AG09309 (cell line): ENCODE data around the gene HP.
A peak's percentile ranks its signal among the peaks of the same experiment; 100 is the strongest.

Experiments
- DNase-seq: peaks from one replicate; pipeline ENCODE4 v3.0.0-alpha.2; 2010; ENCODE audit warnings: low read depth
- H3K4me3 ChIP-seq: 2 replicates; pipeline ENCODE4 v1.5.1; 2011; ENCODE audit warnings: mild to moderate bottlenecking, low read depth, low read length, moderate library complexity; ENCODE audit not compliant: control insufficient read depth
- TF ChIP-seq, protein P1 (sequence below): IDR thresholded peaks from 2 replicates; pipeline ENCODE4 v1.5.1; 2011; ENCODE audit warnings: mild to moderate bottlenecking, low read depth, low read length, inconsistent platforms; ENCODE audit not compliant: insufficient read depth, control insufficient read depth; ENCODE audit errors: missing control alignments

Gene HP

DNA sequence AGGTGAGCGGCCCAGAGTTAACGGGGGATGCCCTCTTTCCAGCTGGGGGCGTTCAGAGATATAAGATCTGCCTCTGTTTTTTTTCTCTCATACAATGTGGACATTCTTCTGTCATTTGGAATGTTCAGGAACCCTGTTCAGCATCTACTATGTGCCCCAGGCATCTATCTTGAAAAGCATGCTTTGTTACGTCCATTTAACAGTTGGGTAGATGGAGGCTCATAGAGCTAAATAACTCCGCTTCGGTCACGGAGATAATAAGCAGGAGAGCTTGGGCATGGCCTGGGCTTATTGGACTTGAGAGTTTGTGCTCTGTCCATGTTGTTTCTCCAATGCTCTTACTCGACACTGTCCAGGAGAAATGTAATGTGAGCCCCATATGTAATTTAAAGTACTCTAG lies 39.6 kb upstream of the HP start:
- DNase-seq: no peak
- TF ChIP-seq, protein P1, sequence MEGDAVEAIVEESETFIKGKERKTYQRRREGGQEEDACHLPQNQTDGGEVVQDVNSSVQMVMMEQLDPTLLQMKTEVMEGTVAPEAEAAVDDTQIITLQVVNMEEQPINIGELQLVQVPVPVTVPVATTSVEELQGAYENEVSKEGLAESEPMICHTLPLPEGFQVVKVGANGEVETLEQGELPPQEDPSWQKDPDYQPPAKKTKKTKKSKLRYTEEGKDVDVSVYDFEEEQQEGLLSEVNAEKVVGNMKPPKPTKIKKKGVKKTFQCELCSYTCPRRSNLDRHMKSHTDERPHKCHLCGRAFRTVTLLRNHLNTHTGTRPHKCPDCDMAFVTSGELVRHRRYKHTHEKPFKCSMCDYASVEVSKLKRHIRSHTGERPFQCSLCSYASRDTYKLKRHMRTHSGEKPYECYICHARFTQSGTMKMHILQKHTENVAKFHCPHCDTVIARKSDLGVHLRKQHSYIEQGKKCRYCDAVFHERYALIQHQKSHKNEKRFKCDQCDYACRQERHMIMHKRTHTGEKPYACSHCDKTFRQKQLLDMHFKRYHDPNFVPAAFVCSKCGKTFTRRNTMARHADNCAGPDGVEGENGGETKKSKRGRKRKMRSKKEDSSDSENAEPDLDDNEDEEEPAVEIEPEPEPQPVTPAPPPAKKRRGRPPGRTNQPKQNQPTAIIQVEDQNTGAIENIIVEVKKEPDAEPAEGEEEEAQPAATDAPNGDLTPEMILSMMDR: no peak

DNA sequence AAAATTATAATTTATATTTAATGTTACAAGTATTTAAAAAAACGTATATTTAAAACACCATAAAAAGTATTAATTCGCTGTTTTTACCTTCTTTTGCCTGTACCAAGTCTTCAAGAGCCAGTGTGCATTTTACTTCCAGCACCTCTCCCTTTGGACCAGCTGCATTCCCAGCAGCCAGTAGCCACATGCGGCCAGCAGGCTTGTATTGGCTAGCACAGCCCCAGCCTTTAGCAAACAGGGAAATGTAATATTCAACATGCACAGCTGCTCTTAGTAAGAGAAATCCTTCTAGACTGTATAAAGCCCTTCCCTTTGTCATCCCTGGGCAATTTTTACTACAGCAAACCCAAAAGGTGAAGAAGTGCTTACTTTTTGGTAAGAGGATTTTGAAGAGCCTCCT lies 39.2 kb upstream of the HP start:
- H3K4me3 ChIP-seq: no peak overlapping the region

More for the DNA sequence above, 39.6 kb upstream of the HP start:
- H3K4me3 ChIP-seq: no peak overlapping the region

DNA sequence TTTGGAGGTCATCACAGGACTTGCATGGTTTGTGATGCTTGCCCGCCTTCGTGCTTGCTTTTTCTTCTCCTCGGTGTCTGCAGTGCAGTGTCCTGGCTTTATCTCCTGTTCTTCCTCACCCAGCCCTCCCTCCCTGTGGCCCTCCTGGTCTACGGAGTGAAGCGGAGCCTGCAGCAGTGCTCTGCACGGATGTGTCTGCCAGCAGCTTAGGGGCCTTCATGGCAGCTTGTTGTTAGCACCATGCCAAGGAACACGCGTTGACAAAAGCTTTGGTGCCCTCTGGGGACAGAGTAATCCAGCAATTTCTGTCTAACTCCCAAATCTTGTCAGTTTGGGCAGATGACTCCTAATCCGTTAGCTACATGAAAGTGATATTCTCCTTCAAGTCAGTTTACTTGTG lies 35.8 kb upstream of the HP start:
- no peak for DNase-seq
- H3K4me3 ChIP-seq: no peak overlapping the region
- TF ChIP-seq, protein P1: no peak

More for the DNA sequence above, 39.2 kb upstream of the HP start:
- TF ChIP-seq, protein P1: no peak
- no peak for DNase-seq

DNA sequence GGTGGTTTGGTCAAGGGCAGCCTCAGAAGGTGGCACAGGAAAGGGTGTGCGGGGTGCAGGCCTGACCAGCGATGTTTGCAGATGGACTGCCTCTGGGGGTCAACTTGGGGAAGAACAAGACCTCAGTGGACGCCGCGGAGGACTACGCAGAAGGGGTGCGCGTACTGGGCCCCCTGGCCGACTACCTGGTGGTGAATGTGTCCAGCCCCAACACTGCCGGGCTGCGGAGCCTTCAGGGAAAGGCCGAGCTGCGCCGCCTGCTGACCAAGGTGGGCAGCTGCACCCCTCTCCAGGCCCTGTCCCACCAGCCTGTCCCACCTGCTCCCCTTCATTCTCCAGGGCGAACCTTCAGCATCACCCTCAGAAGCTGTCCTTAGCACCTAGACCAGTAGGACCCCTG lies 33.3 kb upstream of the HP start:
- no peak for DNase-seq
- no peak overlapping the region for H3K4me3 ChIP-seq
- TF ChIP-seq, protein P1: peak; percentile 25

DNA sequence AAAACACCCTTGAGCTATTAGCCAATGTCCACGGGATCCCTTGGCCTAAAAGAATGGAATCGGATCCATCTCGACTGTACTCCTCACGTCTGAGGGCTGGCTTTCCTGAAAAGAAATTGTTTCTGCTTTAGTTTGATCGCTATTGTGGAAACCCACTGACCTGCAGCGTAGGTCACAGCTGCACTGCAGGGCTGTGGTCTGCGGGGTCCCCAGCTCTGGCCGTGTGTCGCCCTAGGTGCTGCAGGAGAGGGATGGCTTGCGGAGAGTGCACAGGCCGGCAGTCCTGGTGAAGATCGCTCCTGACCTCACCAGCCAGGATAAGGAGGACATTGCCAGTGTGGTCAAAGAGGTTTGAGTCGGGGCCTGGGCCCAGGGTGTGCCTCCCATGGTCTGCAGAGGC lies 32.2 kb upstream of the HP start:
- H3K4me3 ChIP-seq: no peak overlapping the region
- TF ChIP-seq, protein P1: no peak
- no peak for DNase-seq

DNA sequence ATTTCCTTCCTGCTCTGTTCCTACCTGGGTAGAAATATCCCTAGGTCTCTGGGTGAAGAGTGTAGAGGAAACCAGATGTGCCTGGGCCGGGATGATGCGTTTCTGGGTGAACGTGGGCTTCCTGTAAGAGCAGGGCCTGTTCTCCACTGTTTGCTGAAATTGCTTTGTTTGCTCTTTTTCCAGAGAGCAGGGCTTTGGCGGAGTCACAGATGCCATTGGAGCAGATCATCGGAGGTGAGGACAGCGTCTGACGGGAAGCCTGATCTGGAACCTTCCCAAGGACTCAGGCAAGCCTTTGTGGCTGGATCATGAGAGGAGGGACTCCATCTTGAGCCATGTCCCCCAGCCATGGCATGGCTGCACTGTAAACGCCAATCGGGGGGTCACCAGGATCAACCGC lies 30.3 kb upstream of the HP start:
- TF ChIP-seq, protein P1: no peak

DNA sequence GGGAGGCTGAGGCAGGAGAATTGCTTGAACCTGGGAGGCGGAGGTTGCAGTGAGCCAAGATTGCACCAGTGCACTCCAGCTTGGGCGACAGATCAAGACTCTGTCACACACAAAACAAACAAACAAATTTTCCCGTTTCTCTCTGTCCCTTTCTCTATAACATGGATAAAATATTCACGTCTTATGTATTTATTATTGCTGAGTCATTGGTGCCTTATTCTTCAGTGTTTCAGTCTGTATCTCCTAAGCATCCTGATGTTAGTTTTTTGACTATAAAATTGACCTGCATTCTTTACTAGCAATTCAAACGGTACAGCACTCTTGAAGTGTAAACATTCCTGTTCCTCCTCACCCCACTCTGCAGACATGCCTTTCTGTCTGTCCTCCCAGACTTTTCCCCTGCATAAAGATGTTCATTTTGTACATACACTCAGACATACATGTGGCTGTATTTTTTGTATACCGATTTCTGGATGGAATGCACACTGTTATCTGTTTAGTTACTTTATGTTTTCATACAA lies 29.4 kb upstream of the HP start:
- no peak overlapping the region for H3K4me3 ChIP-seq
- no peak for DNase-seq
- TF ChIP-seq, protein P1: no peak

More for the DNA sequence above, 30.3 kb upstream of the HP start:
- H3K4me3 ChIP-seq: no peak overlapping the region
- DNase-seq: no peak
